Stimulated activated memory B cell treated with anti-CD40 and anti-IgM and Interleukin-4, amounts not matched to agents 10 μg/mL and 1 μg/mL and 100 μg/mL, for 72 hours (primary cell): Measurements from ENCODE around the gene MTG1.
"Not testable (repeated sequence)": the region's sequence is repeated elsewhere in the genome, so short reads cannot be mapped to it uniquely, and the experiment has no call there.

Experiments used
- ATAC-seq: fragments of 150-1000 bp; cut with Tn5 transposase; 2 replicates; pipeline ENCODE4 v1.10.0; 2021
- H3K27ac Mint-ChIP-seq: one replicate; pipeline ENCODE4 v1.8.0; 2022; ENCODE audit warnings: mild to moderate bottlenecking, mixed read lengths
- H3K27me3 Mint-ChIP-seq: one replicate; pipeline ENCODE4 v1.8.0; 2022; ENCODE audit warnings: mixed read lengths
- H3K36me3 Mint-ChIP-seq: one replicate; pipeline ENCODE4 v1.8.0; 2022; ENCODE audit warnings: mixed read lengths
- H3K4me1 Mint-ChIP-seq: one replicate; pipeline ENCODE4 v1.8.0; 2022; ENCODE audit warnings: mixed read lengths
- H3K4me3 Mint-ChIP-seq: one replicate; pipeline ENCODE4 v1.8.0; 2022; ENCODE audit warnings: mild to moderate bottlenecking, moderate library complexity, mixed read lengths
- H3K9me3 Mint-ChIP-seq: one replicate; pipeline ENCODE4 v1.8.0; 2022; ENCODE audit warnings: mixed read lengths

The MTG1 gene

DNA sequence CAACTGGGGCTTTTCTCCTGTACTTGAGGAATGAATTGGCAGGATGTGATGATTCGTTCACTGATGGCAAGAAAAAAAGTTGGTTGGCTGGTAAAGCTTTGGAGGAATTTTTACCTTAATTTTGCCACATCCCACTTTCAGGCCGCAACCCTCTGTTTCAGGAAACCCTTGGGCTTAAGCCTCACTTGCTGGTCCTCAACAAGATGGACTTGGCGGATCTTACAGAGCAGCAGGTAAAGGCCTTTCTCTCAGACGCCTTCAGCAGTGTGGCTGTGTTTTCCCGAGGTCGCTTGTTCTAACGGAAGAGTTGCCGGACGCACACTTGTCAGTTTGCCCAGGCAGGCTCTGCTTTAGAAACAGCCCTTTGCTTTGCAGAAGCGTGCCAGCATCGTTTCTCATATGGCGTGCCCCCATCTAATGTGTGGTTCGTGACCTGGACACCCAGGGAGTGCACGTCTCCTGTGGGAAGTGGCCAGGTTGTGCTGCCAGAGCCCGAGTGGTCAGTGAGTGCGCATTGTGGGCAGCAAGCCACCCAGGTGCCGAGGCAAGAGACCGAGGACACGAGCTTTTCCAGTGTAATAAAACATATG lies 2.2 kb downstream of the MTG1 start:
- H3K36me3 Mint-ChIP-seq = peaks cover 37% of the 10 kb centered on the region
- no peak overlapping the region for H3K4me3 Mint-ChIP-seq
- ATAC-seq = no peak
- no peaks in the 10 kb centered on the region for H3K9me3 Mint-ChIP-seq
- no peaks in the 10 kb centered on the region for H3K27me3 Mint-ChIP-seq
- peaks cover 71% of the 10 kb centered on the region for H3K4me1 Mint-ChIP-seq
- no peak overlapping the region for H3K27ac Mint-ChIP-seq

GRCh38 chr10:133397938-133398337 lies 4.0 kb downstream of the MTG1 start:
- H3K27ac Mint-ChIP-seq = no peak overlapping the region
- H3K4me1 Mint-ChIP-seq = peaks cover 63% of the 10 kb centered on the region
- no peaks in the 10 kb centered on the region for H3K9me3 Mint-ChIP-seq
- H3K4me3 Mint-ChIP-seq = no peak overlapping the region
- ATAC-seq = no peak
- peaks cover 53% of the 10 kb centered on the region for H3K36me3 Mint-ChIP-seq
- no peaks in the 10 kb centered on the region for H3K27me3 Mint-ChIP-seq

DNA sequence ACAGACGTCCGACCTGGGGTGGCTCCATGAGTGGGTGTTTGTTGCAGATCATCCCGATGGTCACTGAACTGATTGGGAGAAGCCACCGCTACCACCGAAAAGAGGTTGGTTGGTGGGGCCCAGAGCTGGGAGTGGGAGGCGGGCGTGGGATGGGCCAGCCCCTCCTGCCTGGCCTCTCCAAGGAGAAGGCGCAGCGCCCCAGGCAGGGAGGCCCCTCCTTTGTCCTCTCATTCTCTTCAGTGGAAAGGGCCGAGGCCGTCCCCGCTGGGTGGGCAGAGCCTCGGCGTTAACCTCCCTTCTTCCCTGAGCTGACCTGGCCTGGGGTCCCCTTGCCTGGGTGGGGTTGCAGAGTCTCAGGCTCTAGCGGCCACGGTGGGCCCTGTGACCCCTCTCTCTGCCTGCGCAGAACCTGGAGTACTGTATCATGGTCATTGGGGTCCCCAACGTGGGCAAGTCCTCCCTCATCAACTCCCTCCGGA lies 5.2 kb downstream of the MTG1 start:
- no peak for ATAC-seq
- Mint-ChIP-seq H3K27ac (no peak overlapping the region), H3K9me3 (no peaks in the 10 kb centered on the region), H3K27me3 (no peaks in the 10 kb centered on the region), H3K36me3 (peaks cover 65% of the 10 kb centered on the region), H3K4me3 (no peak overlapping the region), H3K4me1 (peaks cover 61% of the 10 kb centered on the region)

DNA sequence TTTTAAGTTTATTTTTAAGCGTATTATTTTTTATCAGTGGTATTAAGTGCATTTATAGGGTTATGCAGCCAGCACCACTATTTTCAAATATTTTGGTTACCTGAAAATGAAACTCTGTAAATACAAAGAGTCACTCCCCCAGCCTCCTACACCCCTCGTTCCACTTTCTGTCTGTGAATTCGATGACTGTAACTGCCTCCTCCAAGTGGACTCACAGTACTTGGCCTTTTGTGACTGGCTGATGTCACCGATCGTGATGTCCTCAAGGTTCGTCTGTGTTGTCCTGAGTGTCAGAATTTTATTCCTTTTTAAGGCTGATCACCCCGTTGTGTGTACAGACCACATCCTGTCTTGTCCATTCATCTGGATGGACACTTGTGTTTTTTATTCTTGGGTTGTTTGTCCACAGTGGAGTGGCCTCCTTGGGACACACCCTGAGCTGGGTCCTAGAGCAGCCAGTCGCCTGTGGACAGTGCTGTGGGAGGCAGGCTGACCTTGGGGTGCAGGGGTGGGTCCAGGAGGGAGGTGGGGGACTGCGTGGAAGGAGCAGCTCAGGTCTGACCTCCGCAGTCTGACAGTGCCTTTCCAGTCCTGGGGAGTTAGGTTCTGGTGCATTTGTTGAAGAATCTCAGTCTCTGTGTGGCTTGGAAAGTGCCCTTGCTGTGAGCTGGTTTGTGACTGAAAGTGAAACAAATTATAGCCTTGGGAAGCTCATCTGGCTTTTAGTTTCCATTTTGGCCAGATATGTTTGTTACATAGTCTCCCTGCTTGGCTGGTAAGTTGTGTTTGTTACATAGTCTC lies 6.9 kb downstream of the MTG1 start:
- peak overlapping the region; percentile 75 for H3K27ac Mint-ChIP-seq
- H3K27me3 Mint-ChIP-seq = no peaks in the 10 kb centered on the region
- peaks cover 59% of the 10 kb centered on the region for H3K4me1 Mint-ChIP-seq
- H3K36me3 Mint-ChIP-seq = peaks cover 82% of the 10 kb centered on the region
- no peaks in the 10 kb centered on the region for H3K9me3 Mint-ChIP-seq
- peak; percentile 66 for ATAC-seq
- H3K4me3 Mint-ChIP-seq = peak overlapping the region; percentile 22

GRCh38 chr10:133401500-133401899 lies 7.5 kb downstream of the MTG1 start:
- peak overlapping the region; percentile 23 for H3K4me3 Mint-ChIP-seq
- no peaks in the 10 kb centered on the region for H3K27me3 Mint-ChIP-seq
- H3K36me3 Mint-ChIP-seq = peaks cover 87% of the 10 kb centered on the region
- ATAC-seq = no peak
- H3K27ac Mint-ChIP-seq = peak overlapping the region; percentile 75
- no peaks in the 10 kb centered on the region for H3K9me3 Mint-ChIP-seq
- peaks cover 65% of the 10 kb centered on the region for H3K4me1 Mint-ChIP-seq

DNA sequence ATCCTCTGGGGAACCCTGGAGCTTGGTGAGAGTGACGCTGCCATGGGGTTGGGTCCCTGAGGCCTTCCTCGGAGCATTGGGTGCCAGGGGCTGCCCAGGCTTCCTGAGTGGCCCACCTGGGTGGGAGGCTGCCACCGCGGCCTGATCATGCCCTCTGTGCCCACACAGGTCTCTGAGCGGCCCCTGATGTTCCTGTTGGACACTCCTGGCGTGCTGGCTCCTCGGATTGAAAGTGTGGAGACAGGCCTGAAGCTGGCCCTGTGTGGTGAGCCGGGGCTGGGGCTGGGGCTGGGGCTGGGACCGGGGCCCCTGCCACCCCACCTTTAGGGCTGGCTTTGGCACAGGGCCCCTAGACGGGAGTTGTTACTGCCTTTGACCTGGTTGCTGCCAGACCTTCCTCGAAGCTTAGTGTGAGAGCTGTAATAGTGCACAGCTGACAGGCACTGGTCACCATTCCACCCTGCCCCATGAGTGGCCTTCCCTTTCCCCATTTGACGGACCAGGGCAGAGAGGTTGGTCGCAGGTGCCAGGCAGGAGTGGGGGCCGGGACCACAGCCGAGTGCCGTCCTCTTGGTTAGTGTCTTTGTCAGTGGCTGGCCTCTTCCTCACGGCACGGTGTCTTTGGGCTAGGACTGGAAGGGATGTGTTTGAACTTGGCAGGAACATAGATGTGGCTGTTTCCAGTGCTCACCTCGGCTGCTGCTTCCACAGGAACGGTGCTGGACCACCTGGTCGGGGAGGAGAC lies 8.2 kb downstream of the MTG1 start:
- Mint-ChIP-seq H3K36me3 (peaks cover 88% of the 10 kb centered on the region), H3K4me3 (no peak overlapping the region), H3K9me3 (no peaks in the 10 kb centered on the region), H3K4me1 (peaks cover 60% of the 10 kb centered on the region), H3K27me3 (no peaks in the 10 kb centered on the region), H3K27ac (peak overlapping the region; percentile 75)
- no peak for ATAC-seq

DNA sequence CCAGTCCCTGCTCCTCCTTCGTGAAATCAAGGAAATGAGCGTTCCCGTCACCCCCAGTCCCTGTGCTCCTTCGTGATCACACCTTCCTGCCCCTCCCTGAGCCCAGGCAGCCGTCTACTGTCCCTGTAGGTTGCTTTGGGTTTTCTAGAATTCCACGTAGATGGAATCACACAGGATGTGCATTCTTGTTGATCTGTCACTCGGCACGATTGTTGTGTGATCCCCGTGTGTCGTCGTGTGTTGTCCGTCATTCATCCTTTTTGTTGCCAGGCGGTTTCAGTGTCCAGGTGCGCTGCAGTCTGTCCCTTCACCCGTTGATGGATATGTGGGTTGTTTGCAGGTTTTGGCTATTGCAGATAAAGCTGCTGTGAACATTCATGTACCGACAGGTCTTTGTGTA lies 9.4 kb downstream of the MTG1 start:
- Mint-ChIP-seq H3K4me1 (peaks cover 58% of the 10 kb centered on the region), H3K9me3 (no peaks in the 10 kb centered on the region), H3K27ac (no peak overlapping the region), H3K27me3 (no peaks in the 10 kb centered on the region), H3K36me3 (peaks cover 88% of the 10 kb centered on the region), H3K4me3 (no peak overlapping the region)
- ATAC-seq = no peak

GRCh38 chr10:133403784-133404183 lies 9.8 kb downstream of the MTG1 start:
- Mint-ChIP-seq H3K4me3 (no peak overlapping the region), H3K4me1 (peaks cover 62% of the 10 kb centered on the region), H3K9me3 (peaks cover under 1% of the 10 kb centered on the region), H3K27me3 (no peaks in the 10 kb centered on the region), H3K36me3 (peaks cover 88% of the 10 kb centered on the region), H3K27ac (no peak overlapping the region)
- no peak for ATAC-seq

- no peak overlapping the region for H3K27ac Mint-ChIP-seq
- H3K4me3 Mint-ChIP-seq = no peak overlapping the region
- H3K4me1 Mint-ChIP-seq = peaks cover 66% of the 10 kb centered on the region
- H3K27me3 Mint-ChIP-seq = no peaks in the 10 kb centered on the region
- peaks cover 95% of the 10 kb centered on the region for H3K36me3 Mint-ChIP-seq
- H3K9me3 Mint-ChIP-seq = peaks cover 6% of the 10 kb centered on the region
- no peak for ATAC-seq
These were observed 11.3 kb downstream of the MTG1 start for GRCh38 chr10:133405272-133405671.

GRCh38 chr10:133405844-133406527 lies 12.0 kb downstream of the MTG1 start:
- Mint-ChIP-seq H3K4me1 (peaks cover 59% of the 10 kb centered on the region), H3K27ac (peak overlapping the region; percentile 65), H3K36me3 (peaks cover 98% of the 10 kb centered on the region), H3K27me3 (no peaks in the 10 kb centered on the region), H3K9me3 (peaks cover 8% of the 10 kb centered on the region), H3K4me3 (no peak overlapping the region)
- ATAC-seq = no peak

DNA sequence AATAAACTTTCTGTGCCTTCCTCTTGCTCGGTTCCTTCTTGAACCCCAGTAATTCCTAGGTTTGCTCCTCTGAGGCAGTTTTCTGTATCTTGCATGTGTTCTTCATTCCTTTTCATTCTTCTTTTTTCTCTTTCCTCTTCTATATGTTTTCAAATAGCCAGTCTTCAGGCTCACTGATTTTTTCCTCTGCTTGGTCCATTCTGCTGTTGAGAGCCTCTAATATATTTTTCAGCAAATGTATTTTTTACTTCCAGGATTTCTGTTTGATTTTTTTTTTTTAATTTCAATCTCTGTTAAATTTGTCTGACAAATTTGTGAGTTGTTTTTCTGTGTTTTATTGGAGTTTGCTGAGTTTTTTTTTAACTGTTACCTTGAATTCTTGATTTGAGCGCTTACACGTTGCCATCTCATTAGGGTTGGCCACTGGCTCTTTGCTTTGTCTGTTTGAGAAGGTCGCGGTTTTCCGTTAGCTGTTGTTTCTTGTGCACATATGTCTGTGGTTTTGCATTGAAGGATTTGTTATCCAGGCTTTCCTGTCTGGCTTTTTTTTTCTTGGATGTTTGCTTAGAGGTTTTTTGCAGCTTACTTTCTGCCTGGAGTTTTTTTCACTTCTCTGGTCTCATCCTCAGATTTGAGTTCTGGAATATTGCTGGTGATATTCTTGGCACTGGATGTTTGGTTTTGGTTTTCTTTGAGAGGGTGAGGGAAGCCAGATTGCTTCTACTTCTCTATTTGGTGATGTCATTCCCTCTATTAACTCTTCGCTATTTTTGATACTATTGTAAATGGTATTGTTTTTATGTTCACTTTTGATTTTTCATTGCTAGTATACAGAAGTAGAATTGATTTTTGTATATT lies 17.8 kb downstream of the MTG1 start:
- H3K27me3 Mint-ChIP-seq = no peaks in the 10 kb centered on the region
- no peak overlapping the region for H3K4me3 Mint-ChIP-seq
- H3K27ac Mint-ChIP-seq = no peak overlapping the region
- peaks cover 25% of the 10 kb centered on the region for H3K4me1 Mint-ChIP-seq
- no peak for ATAC-seq
- H3K9me3 Mint-ChIP-seq = peaks cover 18% of the 10 kb centered on the region
- peaks cover 92% of the 10 kb centered on the region for H3K36me3 Mint-ChIP-seq

DNA sequence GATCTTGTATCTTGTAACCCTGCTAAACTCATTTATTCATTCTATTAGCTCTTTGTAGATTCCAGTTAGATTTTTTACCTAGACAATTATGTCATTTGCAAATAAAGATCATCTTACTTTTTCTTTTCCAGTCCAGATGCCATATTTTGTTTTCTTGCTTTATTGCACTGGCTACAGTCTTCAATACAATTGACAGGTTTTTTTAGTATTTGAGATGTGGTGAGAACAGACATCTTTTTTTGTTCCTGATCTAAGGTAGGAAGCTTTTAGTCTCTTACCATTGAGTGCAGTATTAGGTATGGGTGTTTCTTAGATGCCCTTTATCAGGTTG lies 18.4 kb downstream of the MTG1 start:
- Mint-ChIP-seq H3K4me3 (no peak overlapping the region), H3K4me1 (peaks cover 25% of the 10 kb centered on the region), H3K27ac (no peak overlapping the region)

GRCh38 chr10:133414401-133414800 lies 20.4 kb downstream of the MTG1 start:
- not testable (repeated sequence) for ATAC-seq, H3K4me1 Mint-ChIP-seq, H3K27me3 Mint-ChIP-seq, H3K27ac Mint-ChIP-seq, H3K4me3 Mint-ChIP-seq
- Mint-ChIP-seq H3K9me3 (peaks cover 13% of the 10 kb centered on the region), H3K36me3 (peaks cover 80% of the 10 kb centered on the region)

More for the DNA sequence above, 18.4 kb downstream of the MTG1 start:
- ATAC-seq = no peak
- Mint-ChIP-seq H3K27me3 (no peaks in the 10 kb centered on the region), H3K9me3 (peaks cover 18% of the 10 kb centered on the region), H3K36me3 (peaks cover 86% of the 10 kb centered on the region)

DNA sequence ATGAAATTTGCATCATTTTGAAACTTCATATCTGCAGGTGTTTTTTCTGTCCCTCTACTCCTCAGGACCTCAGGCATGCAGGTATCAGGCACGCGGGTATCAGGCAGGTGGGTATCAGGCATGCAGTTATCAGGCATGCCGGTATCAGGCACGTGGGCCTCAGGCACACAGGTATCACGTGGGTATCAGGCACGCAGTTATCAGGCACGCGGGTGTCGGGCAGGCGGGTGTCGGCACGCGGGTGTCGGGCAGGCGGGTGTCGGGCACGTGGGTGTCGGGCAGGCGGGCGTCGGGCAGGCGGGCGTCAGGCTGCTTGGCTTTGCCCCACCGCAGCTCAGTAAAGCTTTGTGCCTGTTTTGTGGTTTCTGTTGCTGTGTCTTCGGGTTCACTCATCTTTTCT lies 21.8 kb downstream of the MTG1 start:
- peaks cover 9% of the 10 kb centered on the region for H3K9me3 Mint-ChIP-seq
- no peak overlapping the region for H3K27ac Mint-ChIP-seq
- H3K4me3 Mint-ChIP-seq = no peak overlapping the region
- no peak for ATAC-seq
- no peaks in the 10 kb centered on the region for H3K4me1 Mint-ChIP-seq
- no peaks in the 10 kb centered on the region for H3K27me3 Mint-ChIP-seq
- peaks cover 72% of the 10 kb centered on the region for H3K36me3 Mint-ChIP-seq
